Neural cell (in vitro differentiated cells): ENCODE measurements around the gene PSPN. TPM values are rescaled to one million over a fixed set of nuclear protein-coding genes. Genes with fewer than 3 reads are reported as not detected.

Source experiments
- H2AFZ ChIP-seq: fragments of 200-600, 300-800 bp; sonication (generic), shearing (Covaris generic); 2 replicates; pipeline ENCODE4 v1.6.0; 2014; ENCODE audit warnings: low read depth, mild to moderate bottlenecking, antibody characterized with exemption, low read length, moderate library complexity
- H3F3A ChIP-seq: fragments of 200-600 bp; shearing (Covaris generic); 2 replicates; pipeline ENCODE4 v1.6.1; 2016; ENCODE audit warnings: mild to moderate bottlenecking, moderate library complexity, mixed read lengths, antibody characterized with exemption, low read length; ENCODE audit not compliant: insufficient read depth, poor library complexity, severe bottlenecking
- H3K27ac ChIP-seq: fragments of 200-600, 300-800 bp; sonication (generic), shearing (Covaris generic); 2 replicates; pipeline ENCODE4 v1.5.1; 2014; ENCODE audit warnings: mild to moderate bottlenecking, low read length, moderate library complexity
- H3K27me3 ChIP-seq: fragments of 300-800, 200-600 bp; sonication (generic), shearing (Covaris generic); 2 replicates; pipeline ENCODE4 v1.6.0; 2014; ENCODE audit warnings: mild to moderate bottlenecking, low read depth, low read length, moderate library complexity; ENCODE audit not compliant: insufficient read depth
- H3K36me3 ChIP-seq: fragments of 300-800, 200-600 bp; sonication (generic), shearing (Covaris generic); 2 replicates; pipeline ENCODE4 v1.5.1; 2014; ENCODE audit warnings: mild to moderate bottlenecking, antibody characterized with exemption, low read length, moderate library complexity; ENCODE audit not compliant: insufficient read depth
- H3K4me2 ChIP-seq: fragments of 300-800, 200-600 bp; sonication (generic), shearing (Covaris generic); 2 replicates; pipeline ENCODE4 v1.6.0; 2014; ENCODE audit warnings: mild to moderate bottlenecking, low read length
- H3K4me3 ChIP-seq: fragments of 300-800, 200-600 bp; sonication (generic), shearing (Covaris generic); 2 replicates; pipeline ENCODE4 v1.5.1; 2014; ENCODE audit warnings: mild to moderate bottlenecking, low read length, moderate library complexity
- H3K79me2 ChIP-seq: fragments of 200-600 bp; shearing (Covaris generic); replicated peaks from 2 replicates; pipeline ENCODE4 v1.6.0; 2014; ENCODE audit warnings: mild to moderate bottlenecking, low read length, moderate library complexity; ENCODE audit not compliant: insufficient read depth
- H3K9ac ChIP-seq: fragments of 300-800, 200-600 bp; sonication (generic), shearing (Covaris generic); 2 replicates; pipeline ENCODE4 v1.6.1; 2016; ENCODE audit warnings: mild to moderate bottlenecking, low read length, mixed read lengths
- H3K9me2 ChIP-seq: fragments of 200-600 bp; shearing (Covaris generic); 2 replicates; pipeline ENCODE4 v1.6.1; 2016; ENCODE audit warnings: mild to moderate bottlenecking, low read length, mixed read lengths; ENCODE audit not compliant: insufficient read depth
- H3K9me3 ChIP-seq: fragments of 200-600, 300-800 bp; sonication (generic), shearing (Covaris generic); 2 replicates; pipeline ENCODE4 v1.6.1; 2016; ENCODE audit warnings: mild to moderate bottlenecking, mixed run types, low read length, moderate library complexity, mixed read lengths
- H4K20me1 ChIP-seq: fragments of 200-600 bp; shearing (Covaris generic); 2 replicates; pipeline ENCODE4 v1.6.1; 2016; ENCODE audit warnings: mild to moderate bottlenecking, mixed run types; ENCODE audit not compliant: insufficient read depth
- EP300 ChIP-seq: fragments of 450-650 bp; conservative IDR thresholded peaks from 2 replicates; pipeline ENCODE4 v1.6.1; 2014; ENCODE audit warnings: antibody characterized with exemption, mild to moderate bottlenecking, moderate library complexity; ENCODE audit not compliant: poor library complexity, severe bottlenecking
- EZH2 ChIP-seq: fragments of 200-600, 300-800 bp; shearing (Covaris generic), sonication (generic); IDR thresholded peaks from 2 replicates; pipeline ENCODE4 v1.6.1; 2014; ENCODE audit warnings: antibody characterized with exemption, low read length, borderline replicate concordance, mild to moderate bottlenecking; ENCODE audit not compliant: insufficient read depth, poor library complexity, severe bottlenecking
- MXI1 ChIP-seq: fragments of 450-650 bp; conservative IDR thresholded peaks from 2 replicates; pipeline ENCODE4 v1.6.1; 2014; ENCODE audit warnings: antibody characterized with exemption, mild to moderate bottlenecking; ENCODE audit not compliant: poor library complexity, severe bottlenecking
- POLR2AphosphoS5 ChIP-seq: IDR thresholded peaks from 2 replicates; pipeline ENCODE4 v1.6.1; 2012
- RAD21 ChIP-seq: fragments of 450-650 bp; conservative IDR thresholded peaks from 2 replicates; pipeline ENCODE4 v1.6.1; 2014; ENCODE audit warnings: antibody characterized with exemption, mild to moderate bottlenecking, moderate library complexity
- REST ChIP-seq: IDR thresholded peaks from 2 replicates; pipeline ENCODE4 v1.6.1; 2012; ENCODE audit warnings: borderline replicate concordance
- SMC3 ChIP-seq: fragments of 450-650 bp; conservative IDR thresholded peaks from 2 replicates; pipeline ENCODE4 v1.6.1; 2014; ENCODE audit warnings: antibody characterized with exemption, mild to moderate bottlenecking, moderate library complexity; ENCODE audit not compliant: poor library complexity
- TAF1 ChIP-seq: IDR thresholded peaks from 2 replicates; pipeline ENCODE4 v1.6.1; 2012; ENCODE audit warnings: low read depth
- polyA plus RNA-seq: library from polyadenylated mRNA; depleted of rRNA; stranded (reverse); fragments of >200 nt; gene quantifications from 2 replicates; pipeline ENCODE4 v1.2.3, GENCODE V29; 2014
- TF ChIP-seq, protein P1 (sequence below): fragments of 450-650 bp; IDR thresholded peaks from 2 replicates; pipeline ENCODE4 v1.5.1; 2014; ENCODE audit warnings: antibody characterized with exemption, mild to moderate bottlenecking, moderate library complexity; ENCODE audit not compliant: poor library complexity, severe bottlenecking

Gene PSPN
- polyA plus RNA-seq, 1 donor from 2014 or later, result 1.5 TPM

DNA sequence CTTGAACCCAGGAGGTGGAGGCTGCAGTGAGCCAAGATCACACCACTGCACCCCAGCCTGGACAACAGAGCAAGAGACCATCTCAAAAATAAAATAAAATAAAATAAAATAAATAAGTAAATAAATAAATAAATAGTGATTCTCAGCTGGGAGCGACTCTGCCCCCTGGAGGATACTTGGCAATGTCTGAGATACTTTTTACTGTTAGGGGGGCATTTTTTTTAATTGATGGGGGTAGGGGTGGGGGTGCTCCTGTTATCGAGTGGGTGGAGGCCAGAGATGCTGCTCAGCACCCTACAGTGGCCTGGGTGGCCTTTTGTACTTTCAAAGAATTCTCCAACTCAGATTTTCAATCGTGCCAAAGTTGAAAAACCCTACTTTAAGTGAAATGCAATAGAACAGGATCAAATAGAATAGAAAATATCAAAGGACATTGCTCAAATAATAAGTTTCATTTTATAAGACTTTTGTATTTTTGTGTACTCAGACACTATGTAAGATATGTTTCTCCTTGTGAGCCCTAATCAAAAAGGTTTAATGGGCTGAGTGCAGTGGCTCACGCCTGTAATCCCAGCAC is 21.5 kb downstream of the PSPN start:
- H3K27me3 ChIP-seq, result no peaks in the 10 kb centered on the region
- H3F3A ChIP-seq, result no peaks in the 10 kb centered on the region
- H3K36me3 ChIP-seq, result no peaks in the 10 kb centered on the region
- H3K27ac ChIP-seq, result no peak overlapping the region
- H3K9ac ChIP-seq, result no peak overlapping the region
- H4K20me1 ChIP-seq, result no peaks in the 10 kb centered on the region
- no peak overlapping the region for H3K4me2 ChIP-seq
- no peaks in the 10 kb centered on the region for H3K9me3 ChIP-seq
- H3K4me3 ChIP-seq, result no peak overlapping the region
- H3K9me2 ChIP-seq, result no peaks in the 10 kb centered on the region
- H2AFZ ChIP-seq, result no peak overlapping the region
- TF ChIP-seq TAF1 (no peak), RAD21 (no peak), EZH2 (no peak), MXI1 (no peak)
- no peaks in the 10 kb centered on the region for H3K79me2 ChIP-seq

- Histone ChIP-seq H3K27me3 (no peaks in the 10 kb centered on the region), H3K9ac (no peak overlapping the region), H3K79me2 (no peaks in the 10 kb centered on the region), H3K36me3 (no peaks in the 10 kb centered on the region), H3K9me2 (no peaks in the 10 kb centered on the region), H2AFZ (no peak overlapping the region), H3K27ac (no peak overlapping the region), H3K4me3 (no peak overlapping the region), H3K9me3 (no peaks in the 10 kb centered on the region), H3K4me2 (no peak overlapping the region), H3F3A (no peaks in the 10 kb centered on the region), H4K20me1 (no peaks in the 10 kb centered on the region)
- no peak for TF ChIP-seq TAF1
- TF ChIP-seq POLR2AphosphoS5, result no peak
- TF ChIP-seq, protein P1, sequence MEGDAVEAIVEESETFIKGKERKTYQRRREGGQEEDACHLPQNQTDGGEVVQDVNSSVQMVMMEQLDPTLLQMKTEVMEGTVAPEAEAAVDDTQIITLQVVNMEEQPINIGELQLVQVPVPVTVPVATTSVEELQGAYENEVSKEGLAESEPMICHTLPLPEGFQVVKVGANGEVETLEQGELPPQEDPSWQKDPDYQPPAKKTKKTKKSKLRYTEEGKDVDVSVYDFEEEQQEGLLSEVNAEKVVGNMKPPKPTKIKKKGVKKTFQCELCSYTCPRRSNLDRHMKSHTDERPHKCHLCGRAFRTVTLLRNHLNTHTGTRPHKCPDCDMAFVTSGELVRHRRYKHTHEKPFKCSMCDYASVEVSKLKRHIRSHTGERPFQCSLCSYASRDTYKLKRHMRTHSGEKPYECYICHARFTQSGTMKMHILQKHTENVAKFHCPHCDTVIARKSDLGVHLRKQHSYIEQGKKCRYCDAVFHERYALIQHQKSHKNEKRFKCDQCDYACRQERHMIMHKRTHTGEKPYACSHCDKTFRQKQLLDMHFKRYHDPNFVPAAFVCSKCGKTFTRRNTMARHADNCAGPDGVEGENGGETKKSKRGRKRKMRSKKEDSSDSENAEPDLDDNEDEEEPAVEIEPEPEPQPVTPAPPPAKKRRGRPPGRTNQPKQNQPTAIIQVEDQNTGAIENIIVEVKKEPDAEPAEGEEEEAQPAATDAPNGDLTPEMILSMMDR, result no peak
- TF ChIP-seq EZH2, result no peak
- no peak for TF ChIP-seq EP300
- no peak for TF ChIP-seq SMC3
- no peak for TF ChIP-seq REST
- TF ChIP-seq MXI1, result no peak
- TF ChIP-seq RAD21, result no peak
These were observed 23.2 kb downstream of the PSPN start for GRCh38 chr19:6352381-6353165.
